GM21619 (cell line): ENCODE data around the gene NCOA1.

Experiments used
- ATAC-seq: cut with Tn5 transposase; IDR thresholded peaks from one replicate; pipeline ENCODE4 v1.9.1; 2021; ENCODE audit not compliant: unreplicated experiment

The NCOA1 gene

DNA sequence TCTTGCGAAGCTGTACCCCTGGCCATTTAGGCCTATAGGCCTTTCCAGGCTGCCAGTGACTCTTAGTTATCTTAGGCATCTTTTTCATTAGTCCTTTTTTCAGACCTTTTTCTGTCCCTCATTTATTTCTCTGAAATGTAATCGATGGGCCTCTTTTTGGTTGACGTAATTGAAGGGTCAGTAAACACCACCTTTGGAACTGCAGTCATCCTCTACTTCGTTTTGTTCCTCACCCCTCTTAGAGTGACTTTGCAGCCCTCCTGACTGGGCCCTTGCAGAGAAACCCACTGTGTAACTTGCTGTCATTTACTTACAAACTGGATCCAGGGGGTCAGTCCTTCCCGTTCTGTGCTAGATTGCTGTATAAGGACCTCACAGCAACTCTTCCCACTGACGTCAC lies 325.4 kb downstream of the NCOA1 start:
- ATAC-seq: no peak

DNA sequence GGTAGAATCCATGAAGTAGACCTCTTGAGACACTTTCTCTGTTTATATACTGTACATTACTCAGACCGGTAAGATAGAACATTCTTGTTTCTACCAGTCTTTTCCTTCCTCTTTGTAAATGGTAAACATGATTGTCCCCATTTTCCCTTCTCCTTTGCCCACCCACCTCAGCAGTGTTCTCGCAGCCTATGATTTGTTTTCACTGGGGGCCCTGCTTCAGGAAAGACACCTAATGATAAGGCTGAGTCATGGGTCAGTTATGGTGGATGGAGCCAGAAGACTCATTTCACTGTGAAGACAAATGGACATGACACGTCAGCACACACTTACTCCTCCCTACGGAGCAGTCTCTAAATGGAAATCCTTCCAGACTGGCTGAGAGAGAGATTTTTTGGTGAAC lies 325.8 kb downstream of the NCOA1 start:
- no peak for ATAC-seq

DNA sequence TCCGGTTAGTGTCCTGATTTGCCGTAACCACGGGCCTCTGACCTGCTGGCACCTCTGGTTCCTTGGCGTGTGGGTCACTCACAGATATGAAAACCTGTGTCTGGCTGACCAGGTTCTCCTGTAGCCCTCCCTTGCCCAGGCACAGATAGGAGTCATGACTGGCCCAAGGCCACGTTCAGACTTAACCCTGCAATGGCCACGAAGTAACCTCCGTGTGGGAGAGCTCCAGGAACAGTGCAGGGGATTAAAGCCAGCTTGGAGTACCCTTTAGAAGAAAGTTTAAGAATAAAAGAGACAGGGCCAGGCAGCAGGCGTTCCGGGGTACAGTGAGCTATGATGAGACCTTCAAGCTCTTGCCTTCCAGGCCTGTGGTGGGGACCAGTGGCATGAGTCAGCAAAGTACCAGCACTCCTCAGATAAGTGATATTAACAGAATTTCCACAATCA lies 327.7 kb downstream of the NCOA1 start:
- ATAC-seq: no peak

DNA sequence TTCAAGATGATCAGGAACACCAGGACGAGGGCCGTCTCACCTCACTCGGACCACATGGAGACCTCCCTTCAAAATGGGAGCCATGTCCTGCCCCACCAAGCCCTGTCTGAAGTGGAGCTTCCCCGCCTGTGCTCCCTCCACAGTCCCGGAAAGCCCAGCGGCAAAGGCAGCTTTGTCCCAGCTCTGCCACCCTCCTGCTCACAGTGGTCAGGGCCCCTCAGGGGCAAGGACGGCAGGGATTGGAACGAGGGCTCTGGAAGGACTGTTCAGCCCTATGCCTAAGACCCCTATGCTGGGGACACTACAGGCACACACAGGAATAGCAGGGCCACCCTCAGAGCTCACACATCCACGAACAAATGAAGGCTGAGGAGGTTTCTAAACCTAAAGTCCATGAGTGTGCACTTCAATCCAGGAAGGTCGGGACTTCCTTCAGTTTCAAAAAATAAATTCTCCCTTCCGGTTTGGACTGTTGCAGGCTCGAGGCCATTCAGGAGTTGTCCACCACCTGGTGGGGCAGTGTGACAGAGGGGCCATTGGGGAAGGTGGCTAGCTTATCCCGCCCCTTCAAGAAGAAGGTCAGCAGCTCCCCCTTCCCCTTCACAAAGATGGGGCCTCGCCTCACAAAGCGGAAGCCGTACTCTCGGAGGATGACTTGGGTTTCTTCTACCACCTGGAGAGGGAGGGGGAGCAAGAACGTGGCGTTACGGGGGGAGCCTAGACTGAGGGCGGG lies 328.6 kb downstream of the NCOA1 start:
- ATAC-seq: no peak

DNA sequence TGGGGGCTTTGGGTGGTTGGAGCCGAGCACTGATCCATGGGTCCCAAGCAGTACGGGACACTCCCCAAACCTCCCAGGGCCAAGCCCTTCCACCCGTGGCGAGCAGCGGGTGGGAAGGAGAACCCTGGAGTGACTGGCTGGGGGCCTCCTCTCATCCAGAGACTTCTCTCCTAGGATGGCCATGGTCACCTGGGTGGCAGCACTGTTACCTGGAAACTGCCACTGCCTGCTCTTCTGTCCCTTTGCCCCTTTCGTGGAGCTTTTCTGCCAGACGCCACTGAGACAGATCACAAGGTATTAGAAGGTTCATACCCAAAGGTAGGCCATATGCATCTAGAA lies 329.1 kb downstream of the NCOA1 start:
- ATAC-seq: no peak
